Spleen (tissue), 7 donors: Measurements from ENCODE around the gene FNDC5.

Experiments used
- POLR2A ChIP-seq, 3 donors: fragments of 450-650 bp; IDR thresholded peaks; one replicate each; pipeline ENCODE4 v1.5.1; 2017; ENCODE audit warnings: antibody characterized with exemption in 3 of 3, mild to moderate bottlenecking in 1 of 3
- POLR2AphosphoS5 ChIP-seq, 3 donors: sonication (generic); formaldehyde crosslinking; IDR thresholded peaks; one replicate each; pipeline ENCODE4 v1.5.1; 2017; ENCODE audit warnings: antibody characterized with exemption in 3 of 3
- TF ChIP-seq, protein P1 (sequence below), 11 experiments: fragments of 200-600 bp in 7 of 11; fragments of 450-650 bp in 4 of 11; sonication (generic) in 4 of 11; IDR thresholded peaks in 8 of 11; conservative IDR thresholded peaks in 3 of 11; 1 replicate in 7 of 11; 2 replicates in 4 of 11; pipeline versions ENCODE4 v1.4.0 to v1.8.0; 2016 to 2021; ENCODE audit warnings: antibody characterized with exemption in 11 of 11, inconsistent platforms in 4 of 11, mild to moderate bottlenecking in 1 of 11
- donor health status: DM: no; HTN: no; CAD: no; lungs with moderate emphysema.
- donor health status: DM: no; HTN: no; CAD: no.
- donor health status: DM: no; HTN: no; CAD: no.

DNA sequence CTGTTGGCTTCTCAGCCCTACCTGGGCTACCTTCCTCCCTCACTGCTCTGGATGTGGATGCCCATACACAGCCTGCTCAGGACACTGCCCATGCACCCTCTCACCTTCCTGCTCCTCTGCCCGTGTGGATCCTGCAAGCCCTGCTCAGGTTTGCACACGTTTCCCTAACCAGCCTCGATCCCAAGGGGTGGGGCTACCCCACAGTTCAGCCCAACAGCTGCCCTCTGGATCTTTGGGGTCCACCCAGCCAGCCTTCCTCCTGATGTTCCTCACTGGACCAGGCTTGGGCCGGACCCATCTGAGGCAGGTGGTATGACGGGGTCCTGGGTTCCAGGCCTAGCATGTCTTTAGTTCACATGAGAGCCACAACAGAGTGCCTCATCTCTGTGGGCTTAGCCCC is 25.7 kb upstream of the FNDC5 start:
- TF ChIP-seq, protein P1, sequence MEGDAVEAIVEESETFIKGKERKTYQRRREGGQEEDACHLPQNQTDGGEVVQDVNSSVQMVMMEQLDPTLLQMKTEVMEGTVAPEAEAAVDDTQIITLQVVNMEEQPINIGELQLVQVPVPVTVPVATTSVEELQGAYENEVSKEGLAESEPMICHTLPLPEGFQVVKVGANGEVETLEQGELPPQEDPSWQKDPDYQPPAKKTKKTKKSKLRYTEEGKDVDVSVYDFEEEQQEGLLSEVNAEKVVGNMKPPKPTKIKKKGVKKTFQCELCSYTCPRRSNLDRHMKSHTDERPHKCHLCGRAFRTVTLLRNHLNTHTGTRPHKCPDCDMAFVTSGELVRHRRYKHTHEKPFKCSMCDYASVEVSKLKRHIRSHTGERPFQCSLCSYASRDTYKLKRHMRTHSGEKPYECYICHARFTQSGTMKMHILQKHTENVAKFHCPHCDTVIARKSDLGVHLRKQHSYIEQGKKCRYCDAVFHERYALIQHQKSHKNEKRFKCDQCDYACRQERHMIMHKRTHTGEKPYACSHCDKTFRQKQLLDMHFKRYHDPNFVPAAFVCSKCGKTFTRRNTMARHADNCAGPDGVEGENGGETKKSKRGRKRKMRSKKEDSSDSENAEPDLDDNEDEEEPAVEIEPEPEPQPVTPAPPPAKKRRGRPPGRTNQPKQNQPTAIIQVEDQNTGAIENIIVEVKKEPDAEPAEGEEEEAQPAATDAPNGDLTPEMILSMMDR (IDR thresholded peaks at IDR 0.05 in 8 of 11, conservative IDR thresholded peaks at IDR 0.05 in 3 of 11), result no peak
- TF ChIP-seq POLR2A (IDR thresholded peaks at IDR 0.05) (no peak), POLR2AphosphoS5 (IDR thresholded peaks at IDR 0.05) (no peak)
